ENCODE results near the gene DMD. TPM values are rescaled to one million over a fixed set of nuclear protein-coding genes. Genes with fewer than 3 reads are reported as not detected.

Gene DMD
- total and polyA plus RNA-seq, 5 donors = 49.5 to 173 (median 125) TPM

DNA sequence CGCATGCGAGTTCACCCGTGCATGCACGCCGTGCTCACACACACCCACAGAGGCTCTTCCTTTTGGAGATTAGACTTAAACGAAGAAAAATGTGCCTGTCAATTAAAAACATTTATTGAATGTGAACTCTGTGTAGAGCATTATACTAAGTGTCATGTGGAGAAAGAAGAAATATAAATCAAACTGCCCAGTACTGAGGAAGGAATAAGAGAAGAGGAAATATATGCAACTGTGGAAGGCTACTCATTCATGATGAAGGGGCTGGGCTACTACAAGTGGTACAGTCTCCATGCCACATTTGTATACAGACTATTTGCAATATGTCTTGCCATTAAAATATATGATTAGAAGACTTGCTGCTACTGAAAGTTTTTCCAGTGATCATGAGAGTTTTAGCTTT is 714.7 kb downstream of the DMD start:
- intact Hi-C loops (cut with DNase I) = no loop called here

DNA sequence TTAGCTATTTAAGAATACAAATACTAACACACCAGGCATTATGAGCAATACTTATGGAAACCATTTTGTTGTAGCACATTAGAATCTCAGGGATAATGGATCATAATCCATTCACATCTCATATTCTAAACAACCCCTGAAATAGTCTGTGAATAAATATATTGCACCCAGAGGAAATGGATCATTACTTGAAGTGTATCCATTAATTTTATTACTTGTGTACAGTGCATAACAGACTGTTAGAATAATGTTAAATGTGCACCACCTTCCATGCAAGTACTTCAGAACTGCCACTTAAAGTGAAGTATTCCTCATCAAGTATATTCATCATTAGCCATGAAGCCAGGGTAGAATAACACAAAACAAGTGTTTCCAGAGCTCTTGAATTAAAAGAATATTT is 715.5 kb downstream of the DMD start:
- Histone ChIP-seq H3K4me3 (ENCODE audit: low read length) (no peak overlapping the region), H3K27me3 (ENCODE audit: control insufficient read depth, insufficient read depth) (no peaks in the 10 kb centered on the region), H3K9me3 (ENCODE audit: control insufficient read depth, low read length) (no peaks in the 10 kb centered on the region), H3K4me1 (ENCODE audit: control insufficient read depth, insufficient read depth, low read length) (no peaks in the 10 kb centered on the region), H3K27ac (ENCODE audit: low read length) (no peak overlapping the region)
- DNase-seq = no peak
- intact Hi-C loops (cut with DNase I) = no loop called here
- ATAC-seq = no peak

More for the DNA sequence above, 714.7 kb downstream of the DMD start:
- DNase-seq (peak in 1 of 3 donors; percentile 16), ATAC-seq (no peak)
- Histone ChIP-seq H3K27me3 (ENCODE audit: control insufficient read depth, insufficient read depth) (no peaks in the 10 kb centered on the region), H3K4me1 (ENCODE audit: control insufficient read depth, insufficient read depth, low read length) (no peaks in the 10 kb centered on the region), H3K27ac (ENCODE audit: low read length) (no peak overlapping the region), H3K4me3 (ENCODE audit: low read length) (no peak overlapping the region), H3K9me3 (ENCODE audit: control insufficient read depth, low read length) (no peaks in the 10 kb centered on the region)
- WGBS = 86% methylated on average over 6 of the region's 6 CpGs

DNA sequence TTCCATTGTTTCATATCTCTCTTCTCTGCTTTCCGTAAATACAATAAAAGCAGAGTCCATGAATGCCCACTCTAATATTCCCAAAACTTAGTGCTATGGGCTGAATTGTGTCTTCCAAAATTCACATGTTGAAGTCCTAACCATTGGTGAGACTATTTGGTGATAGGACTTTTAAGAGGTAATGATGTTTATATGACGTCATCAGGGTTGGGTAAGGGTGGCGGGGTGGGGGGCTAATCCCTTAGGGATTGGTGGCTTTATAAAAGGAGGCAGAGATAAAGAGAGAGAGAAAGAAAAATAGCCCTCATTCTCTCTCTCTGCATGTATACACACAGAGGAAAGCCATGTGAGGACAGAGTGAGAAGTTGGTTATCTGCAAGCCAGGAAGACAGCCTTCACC is 722.2 kb downstream of the DMD start:
- Histone ChIP-seq H3K9me3 (ENCODE audit: control insufficient read depth, low read length) (no peaks in the 10 kb centered on the region), H3K4me3 (ENCODE audit: low read length) (no peak overlapping the region), H3K27me3 (ENCODE audit: control insufficient read depth, insufficient read depth) (no peaks in the 10 kb centered on the region), H3K27ac (ENCODE audit: low read length) (no peak overlapping the region), H3K4me1 (ENCODE audit: control insufficient read depth, insufficient read depth, low read length) (no peaks in the 10 kb centered on the region)
- no peak for ATAC-seq
- no peak for DNase-seq
- 77% methylated on average over 3 of the region's 3 CpGs for WGBS
- intact Hi-C loops (cut with DNase I) = no loop called here

DNA sequence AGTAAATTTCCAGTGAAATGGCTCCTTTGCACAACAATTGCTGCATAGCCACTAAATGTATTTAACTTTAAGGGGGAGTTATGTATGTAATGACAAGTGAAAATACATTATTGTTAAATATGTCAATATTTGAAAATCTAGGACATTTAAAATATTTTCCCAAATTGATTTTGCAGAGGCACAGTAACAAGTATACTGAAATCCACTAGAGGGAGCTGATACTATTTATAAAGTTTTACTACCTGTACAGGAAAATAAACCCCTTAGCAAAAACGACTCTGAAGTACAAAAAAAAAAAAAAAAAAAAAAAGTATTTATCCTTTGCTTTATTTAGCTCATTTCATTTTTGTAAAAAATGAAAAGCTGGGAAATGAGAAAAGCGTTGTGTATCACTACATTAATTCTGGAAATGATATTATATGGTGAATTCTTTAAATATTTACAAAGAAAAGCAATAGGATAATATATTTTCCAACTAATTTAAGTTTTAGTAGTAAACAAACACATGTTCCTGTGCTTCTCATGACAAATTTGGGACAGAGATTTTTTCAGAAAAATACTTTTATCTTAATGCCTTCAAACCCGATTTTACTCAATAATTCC is 727.7 kb downstream of the DMD start:
- Histone ChIP-seq H3K4me1 (ENCODE audit: control insufficient read depth, insufficient read depth, low read length) (no peaks in the 10 kb centered on the region), H3K9me3 (ENCODE audit: control insufficient read depth, low read length) (no peaks in the 10 kb centered on the region), H3K4me3 (ENCODE audit: low read length) (no peak overlapping the region), H3K27me3 (ENCODE audit: control insufficient read depth, insufficient read depth) (no peaks in the 10 kb centered on the region), H3K27ac (ENCODE audit: low read length) (no peak overlapping the region)
- ATAC-seq (no peak), DNase-seq (no peak)
- WGBS = 45% methylated on average over 3 of the region's 3 CpGs
- intact Hi-C loops (cut with DNase I) = no loop called here

DNA sequence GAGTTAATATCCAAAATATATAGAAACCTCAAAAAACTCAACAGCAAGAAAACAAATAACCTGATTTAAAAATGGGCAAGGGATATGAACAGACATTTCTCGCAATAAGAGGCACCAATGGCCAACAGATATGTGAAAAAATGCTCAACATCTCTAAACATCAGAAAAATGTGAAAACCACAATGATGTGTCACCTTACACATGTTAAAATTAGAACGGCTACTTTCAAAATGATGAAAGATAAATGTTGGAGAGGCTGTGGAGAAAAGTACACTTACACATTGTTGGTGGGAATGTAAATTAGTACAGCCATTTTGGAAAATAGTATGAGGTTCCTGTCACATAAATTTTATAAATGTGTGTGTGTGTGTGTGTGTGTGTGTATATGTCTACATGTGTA is 731.3 kb downstream of the DMD start:
- no peak overlapping the region for H3K4me3 ChIP-seq (ENCODE audit: low read length)
- DNase-seq (no peak), ATAC-seq (no peak)
- intact Hi-C loops (cut with DNase I) = no loop called here
- no peaks in the 10 kb centered on the region for H3K27me3 ChIP-seq (ENCODE audit: control insufficient read depth, insufficient read depth)
- no peak overlapping the region for H3K27ac ChIP-seq (ENCODE audit: low read length)
- no peaks in the 10 kb centered on the region for H3K4me1 ChIP-seq (ENCODE audit: control insufficient read depth, insufficient read depth, low read length)
- H3K9me3 ChIP-seq (ENCODE audit: control insufficient read depth, low read length) = no peaks in the 10 kb centered on the region
- WGBS = 95% methylated on average over 2 of the region's 2 CpGs

DNA sequence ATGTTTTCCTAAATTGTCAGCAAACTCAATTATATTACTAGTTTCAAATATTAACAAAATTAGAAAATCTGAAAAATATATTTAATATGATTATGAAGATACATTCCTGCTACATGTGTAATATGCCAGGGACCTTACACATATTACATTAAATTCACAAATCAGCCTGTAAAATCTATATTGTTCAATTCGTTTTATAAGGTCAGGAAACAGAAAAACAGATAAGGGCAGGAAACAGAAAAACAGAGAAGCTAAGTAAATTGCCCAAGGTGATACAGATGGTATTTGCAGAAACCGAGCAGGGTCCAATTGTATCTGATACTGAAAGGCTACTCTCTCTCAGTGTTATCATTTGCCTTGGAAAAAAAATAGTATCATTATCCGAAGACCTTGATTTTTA is 739.0 kb downstream of the DMD start:
- no peaks in the 10 kb centered on the region for H3K9me3 ChIP-seq (ENCODE audit: control insufficient read depth, low read length)
- WGBS = 65% methylated on average over 3 of the region's 3 CpGs
- no peak overlapping the region for H3K4me3 ChIP-seq (ENCODE audit: low read length)
- no peak for DNase-seq
- no peak overlapping the region for H3K27ac ChIP-seq (ENCODE audit: low read length)
- no peaks in the 10 kb centered on the region for H3K4me1 ChIP-seq (ENCODE audit: control insufficient read depth, insufficient read depth, low read length)
- ATAC-seq = no peak
- H3K27me3 ChIP-seq (ENCODE audit: control insufficient read depth, insufficient read depth) = no peaks in the 10 kb centered on the region
- intact Hi-C loops (cut with DNase I) = no loop called here

DNA sequence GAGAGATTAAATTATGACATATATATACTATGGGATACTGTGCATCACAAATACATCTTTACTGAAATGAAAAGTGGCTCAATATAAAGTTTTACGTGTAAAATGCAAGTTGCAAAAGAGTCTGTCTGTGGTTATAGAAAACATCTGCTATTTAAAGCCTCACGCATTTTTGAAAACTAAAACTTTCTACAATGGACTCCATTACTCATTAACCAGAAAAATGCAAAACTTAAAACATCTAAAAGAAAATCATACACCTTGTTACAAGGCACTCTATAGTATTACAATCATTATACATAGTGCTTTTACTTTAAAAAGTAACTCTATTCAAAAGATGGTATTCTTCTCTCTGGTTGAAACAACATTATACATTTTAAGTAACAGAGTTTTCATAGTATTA is 755.6 kb downstream of the DMD start:
- no peak for ATAC-seq
- intact Hi-C loops (cut with DNase I) = no loop called here
- no peak overlapping the region for H3K27ac ChIP-seq (ENCODE audit: low read length)
- WGBS = 89% methylated on average over 2 of the region's 2 CpGs
- H3K4me1 ChIP-seq (ENCODE audit: control insufficient read depth, insufficient read depth, low read length) = no peaks in the 10 kb centered on the region
- no peaks in the 10 kb centered on the region for H3K27me3 ChIP-seq (ENCODE audit: control insufficient read depth, insufficient read depth)
- no peak for DNase-seq
- no peaks in the 10 kb centered on the region for H3K9me3 ChIP-seq (ENCODE audit: control insufficient read depth, low read length)
- no peak overlapping the region for H3K4me3 ChIP-seq (ENCODE audit: low read length)

DNA sequence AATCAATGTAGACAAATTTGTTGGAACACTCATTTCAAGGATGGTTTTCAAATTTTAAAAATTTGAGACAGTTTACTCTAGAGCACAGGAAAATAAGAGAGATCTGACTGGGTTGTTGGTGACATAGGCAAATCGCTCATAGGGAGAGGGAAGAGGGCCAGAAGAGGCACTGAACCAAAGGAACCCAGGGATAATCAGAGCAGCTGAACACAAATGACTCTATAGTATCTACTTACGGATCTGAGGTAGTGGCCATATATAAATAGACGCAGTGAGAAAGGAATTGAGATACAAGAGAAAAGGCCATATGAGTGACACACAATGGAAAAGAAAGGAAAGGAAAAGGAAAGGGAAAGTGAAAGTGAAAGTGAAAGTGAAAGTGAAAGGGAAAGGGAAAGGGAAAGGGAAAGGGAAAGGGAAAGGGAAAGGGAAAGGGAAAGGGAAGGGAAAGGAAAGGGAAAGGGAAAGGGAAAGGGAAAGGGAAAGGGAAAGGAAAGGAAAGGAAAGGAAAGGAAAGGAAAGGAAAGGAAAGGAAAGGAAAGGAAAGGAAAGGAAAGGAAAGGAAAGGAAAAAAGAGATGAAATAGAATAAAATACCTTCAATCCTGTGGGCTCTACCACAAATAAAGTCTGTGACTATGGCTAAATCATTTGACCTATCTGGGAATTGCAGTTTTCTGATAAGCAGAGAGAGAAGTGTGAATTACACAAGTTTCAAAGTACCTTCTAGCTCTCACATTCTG is 759.2 kb downstream of the DMD start:
- no peak for DNase-seq
- Histone ChIP-seq H3K27ac (ENCODE audit: low read length) (no peak overlapping the region), H3K4me3 (ENCODE audit: low read length) (no peak overlapping the region), H3K9me3 (ENCODE audit: control insufficient read depth, low read length) (no peaks in the 10 kb centered on the region), H3K27me3 (ENCODE audit: control insufficient read depth, insufficient read depth) (no peaks in the 10 kb centered on the region), H3K4me1 (ENCODE audit: control insufficient read depth, insufficient read depth, low read length) (no peaks in the 10 kb centered on the region)
- intact Hi-C loops (cut with DNase I) = no loop called here
- ATAC-seq = no peak
- 86% methylated on average over 3 of the region's 3 CpGs for WGBS

DNA sequence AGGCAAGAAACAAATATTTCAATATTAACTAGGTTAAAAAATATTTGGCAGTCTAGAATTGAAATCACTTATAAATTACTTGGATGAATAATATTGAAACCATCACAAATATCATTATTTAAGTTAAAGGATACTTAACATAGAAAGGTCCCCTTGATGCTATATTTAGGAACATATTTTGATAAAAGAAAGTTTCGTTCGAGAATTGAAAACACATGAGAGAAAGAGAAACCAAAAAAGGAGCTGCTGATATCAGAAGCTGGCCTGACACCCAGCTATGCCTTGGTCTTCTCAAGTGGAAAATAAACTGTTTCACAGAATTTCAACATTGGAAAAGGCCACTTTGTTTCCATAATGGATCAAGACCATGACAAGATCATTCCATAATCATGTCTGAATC is 762.4 kb downstream of the DMD start:
- WGBS = 20% methylated on average over 2 of the region's 2 CpGs
- Histone ChIP-seq H3K9me3 (ENCODE audit: control insufficient read depth, low read length) (no peaks in the 10 kb centered on the region), H3K27me3 (ENCODE audit: control insufficient read depth, insufficient read depth) (no peaks in the 10 kb centered on the region), H3K27ac (ENCODE audit: low read length) (no peak overlapping the region), H3K4me1 (ENCODE audit: control insufficient read depth, insufficient read depth, low read length) (no peaks in the 10 kb centered on the region), H3K4me3 (ENCODE audit: low read length) (no peak overlapping the region)
- DNase-seq (no peak), ATAC-seq (no peak)
- intact Hi-C loops (cut with DNase I) = no loop called here

DNA sequence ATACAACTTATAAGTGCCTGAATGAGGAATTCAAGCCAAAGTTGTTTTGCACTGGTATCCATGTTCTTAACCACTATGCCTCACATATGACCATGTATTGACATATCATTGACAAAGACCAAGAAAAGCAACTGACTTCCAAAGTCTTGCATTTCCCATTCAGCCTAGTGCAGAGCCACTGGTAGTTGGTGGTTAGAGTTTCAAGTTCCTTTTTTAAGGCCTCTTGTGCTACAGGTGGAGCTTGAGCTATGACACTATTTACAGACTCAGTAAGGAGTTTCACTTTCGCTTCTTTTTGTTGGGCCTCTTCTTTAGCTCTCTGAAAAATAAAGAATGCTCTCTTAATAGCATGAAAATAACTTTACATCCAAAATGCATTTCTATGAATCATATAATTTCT is 763.0 kb downstream of the DMD start:
- DNase-seq (no peak), ATAC-seq (no peak)
- no peaks in the 10 kb centered on the region for H3K9me3 ChIP-seq (ENCODE audit: control insufficient read depth, low read length)
- no peaks in the 10 kb centered on the region for H3K4me1 ChIP-seq (ENCODE audit: control insufficient read depth, insufficient read depth, low read length)
- no peak overlapping the region for H3K4me3 ChIP-seq (ENCODE audit: low read length)
- no peak overlapping the region for H3K27ac ChIP-seq (ENCODE audit: low read length)
- no peaks in the 10 kb centered on the region for H3K27me3 ChIP-seq (ENCODE audit: control insufficient read depth, insufficient read depth)
- 92% methylated on average over 1 of the region's 1 CpG for WGBS
- intact Hi-C loops (cut with DNase I) = no loop called here

DNA sequence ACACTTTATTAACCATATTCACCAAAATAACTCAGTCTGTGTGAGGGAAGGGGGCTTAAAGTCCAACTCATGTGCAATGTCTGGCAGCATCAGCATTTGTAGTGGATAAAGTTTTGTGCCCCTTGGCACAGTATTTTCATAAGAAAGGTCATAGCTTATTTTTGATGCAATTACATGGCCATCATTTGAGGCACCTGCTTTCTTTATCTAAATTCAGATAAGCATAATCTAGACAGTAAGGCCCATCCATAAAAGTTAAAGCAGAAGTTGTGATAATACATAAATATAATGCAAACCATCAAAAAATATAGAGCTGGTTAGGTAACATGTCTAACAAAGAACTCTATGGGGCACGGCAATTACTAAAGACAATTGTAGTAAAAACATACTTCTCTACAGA is 763.7 kb downstream of the DMD start:
- 98% methylated on average over 1 of the region's 1 CpG for WGBS
- Histone ChIP-seq H3K4me1 (ENCODE audit: control insufficient read depth, insufficient read depth, low read length) (no peaks in the 10 kb centered on the region), H3K4me3 (ENCODE audit: low read length) (no peak overlapping the region), H3K27me3 (ENCODE audit: control insufficient read depth, insufficient read depth) (no peaks in the 10 kb centered on the region), H3K27ac (ENCODE audit: low read length) (no peak overlapping the region), H3K9me3 (ENCODE audit: control insufficient read depth, low read length) (no peaks in the 10 kb centered on the region)
- intact Hi-C loops (cut with DNase I) = no loop called here
- DNase-seq (no peak), ATAC-seq (no peak)

DNA sequence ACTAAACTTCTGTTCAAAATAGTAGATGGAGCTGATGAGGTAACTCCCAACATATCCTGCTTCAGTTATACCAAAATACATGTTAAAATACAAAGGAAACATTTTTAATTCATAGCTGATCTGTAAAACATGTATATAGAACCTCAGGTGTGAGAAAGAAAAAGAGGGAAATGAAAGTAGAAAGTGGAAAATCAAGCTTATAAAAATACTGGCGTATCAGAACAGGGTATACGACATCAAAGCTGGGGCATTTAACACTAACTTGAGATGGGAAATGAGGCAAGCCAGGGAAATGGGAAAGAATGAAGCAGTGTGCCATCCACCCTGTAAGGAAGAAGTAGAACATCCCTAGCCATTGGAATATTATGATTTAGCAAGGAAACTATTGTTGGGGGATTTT is 767.5 kb downstream of the DMD start:
- Histone ChIP-seq H3K27me3 (ENCODE audit: control insufficient read depth, insufficient read depth) (no peaks in the 10 kb centered on the region), H3K4me3 (ENCODE audit: low read length) (no peak overlapping the region), H3K27ac (ENCODE audit: low read length) (no peak overlapping the region), H3K4me1 (ENCODE audit: control insufficient read depth, insufficient read depth, low read length) (no peaks in the 10 kb centered on the region), H3K9me3 (ENCODE audit: control insufficient read depth, low read length) (no peaks in the 10 kb centered on the region)
- DNase-seq (no peak), ATAC-seq (no peak)
- 92% methylated on average over 2 of the region's 2 CpGs for WGBS
- intact Hi-C loops (cut with DNase I) = no loop called here

Measured in right cardiac atrium (tissue), 5 donors.